ENCODE data around the gene MRFAP1L1.

The MRFAP1L1 gene

DNA sequence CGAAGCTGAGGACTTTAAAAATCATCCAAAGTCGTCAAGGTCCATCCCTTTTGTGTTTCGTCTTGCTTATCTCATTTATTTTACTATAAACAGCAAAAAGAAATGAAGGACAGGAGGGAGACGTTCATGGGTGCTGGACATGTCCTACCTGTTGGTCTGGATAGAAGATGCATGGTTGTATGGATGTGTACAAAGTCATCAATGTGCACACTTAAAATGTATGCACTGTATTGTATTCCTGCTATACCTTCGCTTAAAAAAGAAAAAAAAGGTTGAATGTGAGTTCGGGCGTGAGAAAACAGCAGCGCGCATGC, 6.0 kb upstream of the MRFAP1L1 start:
- no peak for DNase-seq

DNA sequence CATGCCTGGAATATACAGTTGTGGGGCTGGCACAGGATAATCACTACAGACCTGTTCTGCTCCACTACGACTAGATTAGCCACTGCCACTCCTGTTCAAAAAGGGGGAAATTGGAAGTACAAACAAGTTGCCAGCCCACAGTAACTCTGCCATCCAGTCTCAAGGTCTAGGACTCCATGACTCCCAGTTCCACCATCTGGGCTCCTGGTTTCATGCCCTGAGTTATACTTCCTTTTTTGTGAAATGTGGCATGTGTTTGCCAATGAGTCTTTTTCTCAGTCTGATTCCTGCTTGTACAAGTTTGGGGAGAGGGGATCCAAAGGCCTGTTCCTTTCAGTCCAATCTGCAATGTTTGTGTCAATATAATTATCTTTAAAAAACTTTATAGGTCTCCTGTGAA, 5.3 kb upstream of the MRFAP1L1 start:
- no peak for DNase-seq

DNA sequence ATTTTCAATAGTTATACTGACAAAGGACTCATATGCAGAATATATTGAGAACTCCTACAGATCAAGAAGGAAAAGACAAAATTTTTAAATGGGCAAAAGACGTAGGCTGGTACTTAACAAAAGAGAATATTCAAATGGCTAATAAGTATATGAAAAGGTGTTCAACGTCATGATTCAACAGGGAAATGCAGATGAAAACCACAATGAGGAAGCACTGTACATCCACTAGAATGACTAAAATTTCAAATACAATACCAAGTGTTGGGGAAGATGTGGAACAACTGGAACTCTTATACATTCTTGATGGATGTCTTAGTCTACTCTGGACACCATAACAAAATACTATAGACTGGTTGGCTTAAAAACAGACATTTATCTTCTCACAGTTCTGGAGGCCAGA, 1.3 kb upstream of the MRFAP1L1 start:
- DNase-seq: no peak

DNA sequence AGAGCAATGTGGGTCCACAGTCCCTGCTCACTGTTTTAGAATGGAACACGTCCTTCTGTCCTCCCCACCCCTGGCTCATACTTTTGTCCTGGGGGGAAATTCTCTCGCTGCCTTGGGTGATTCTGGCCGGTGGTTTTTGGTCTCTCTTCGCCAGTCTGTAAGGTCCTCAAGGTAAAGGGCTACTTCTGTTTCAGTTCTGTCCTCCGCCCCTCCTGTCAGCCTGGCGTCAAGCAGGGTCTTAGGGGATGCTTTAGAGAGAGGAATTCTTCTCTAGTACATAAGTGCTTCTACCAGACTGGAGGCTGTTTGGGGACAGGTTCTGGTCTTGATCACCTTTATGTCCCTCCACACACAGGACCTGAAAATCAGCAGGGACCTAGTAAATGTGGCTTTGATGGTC, 617 bp upstream of the MRFAP1L1 start:
- DNase-seq: no peak

DNA sequence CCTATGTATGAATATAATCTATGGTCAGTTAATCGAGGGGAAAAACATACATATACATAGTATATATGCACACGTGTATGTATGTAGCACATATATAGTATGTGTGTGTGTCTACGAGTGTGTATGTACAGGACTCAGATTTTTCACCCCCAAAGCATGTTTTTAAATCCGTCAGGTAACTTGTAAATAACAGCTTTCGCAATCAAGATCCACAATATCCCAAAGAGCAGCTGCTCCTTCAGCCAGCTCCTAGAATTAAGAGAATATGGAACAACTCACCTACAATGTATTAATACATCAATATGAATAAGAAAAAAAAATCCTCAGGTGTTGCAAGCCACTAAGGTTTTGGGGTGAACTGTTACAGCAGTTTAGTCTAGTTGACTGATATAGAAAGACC, 3.5 kb downstream of the MRFAP1L1 start:
- no peak for DNase-seq

DNA sequence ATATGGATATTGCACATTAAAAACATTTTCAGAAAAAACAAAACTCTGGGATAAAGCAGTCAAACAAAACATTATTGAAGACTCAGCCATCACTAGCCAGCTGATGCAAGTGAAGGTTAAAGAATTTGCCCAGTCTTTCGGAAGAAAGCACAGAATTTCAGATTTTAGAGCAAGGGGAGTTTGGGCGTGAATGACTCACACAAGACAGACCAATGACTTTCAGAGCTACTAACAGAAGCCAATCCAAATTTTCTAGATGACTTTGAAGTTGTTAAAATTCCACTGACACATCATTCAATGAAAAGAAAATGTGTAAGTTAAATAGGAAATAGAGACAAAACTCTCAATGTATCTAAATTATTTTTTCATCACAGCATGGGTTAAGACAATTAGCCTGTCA, 4.0 kb downstream of the MRFAP1L1 start:
- DNase-seq: no peak

DNA sequence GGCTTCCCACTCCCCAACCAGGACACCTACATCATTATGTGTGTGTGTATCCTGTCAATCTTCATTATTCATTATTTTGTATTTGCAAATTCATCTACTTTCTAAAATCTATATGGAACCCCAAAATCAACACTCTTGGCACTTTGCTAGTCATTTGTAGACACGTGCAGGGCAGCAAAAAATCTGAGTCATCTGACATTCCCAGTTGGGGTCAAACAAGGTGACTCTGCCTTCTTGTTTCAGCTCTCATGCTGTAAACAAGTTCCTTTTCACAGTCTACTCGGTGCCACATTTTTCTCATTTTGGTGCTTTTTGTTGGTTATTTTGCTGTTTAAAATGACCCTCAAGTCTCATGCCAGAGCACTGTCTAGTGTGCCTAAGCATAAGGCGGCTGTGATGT, 5.9 kb downstream of the MRFAP1L1 start:
- no peak for DNase-seq

DNA sequence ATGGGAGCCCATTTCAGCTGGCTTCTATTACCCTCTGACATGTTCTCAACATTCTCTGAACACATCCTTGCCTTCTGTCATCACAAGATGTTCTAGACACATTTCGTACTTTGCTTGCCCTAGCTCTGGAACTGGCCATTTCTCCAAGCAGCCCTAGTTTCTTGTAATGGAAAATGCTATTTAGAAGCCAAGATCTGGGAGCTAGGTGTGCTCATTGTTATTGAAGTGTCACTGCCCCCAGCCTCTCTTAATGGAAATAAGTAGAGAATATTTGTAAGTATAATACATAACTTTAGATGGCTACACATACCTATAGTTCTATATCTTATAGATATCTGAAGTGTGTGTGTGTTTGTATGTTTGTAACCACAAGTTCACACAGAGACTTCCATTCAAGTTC, 6.9 kb downstream of the MRFAP1L1 start:
- no peak for DNase-seq

DNA sequence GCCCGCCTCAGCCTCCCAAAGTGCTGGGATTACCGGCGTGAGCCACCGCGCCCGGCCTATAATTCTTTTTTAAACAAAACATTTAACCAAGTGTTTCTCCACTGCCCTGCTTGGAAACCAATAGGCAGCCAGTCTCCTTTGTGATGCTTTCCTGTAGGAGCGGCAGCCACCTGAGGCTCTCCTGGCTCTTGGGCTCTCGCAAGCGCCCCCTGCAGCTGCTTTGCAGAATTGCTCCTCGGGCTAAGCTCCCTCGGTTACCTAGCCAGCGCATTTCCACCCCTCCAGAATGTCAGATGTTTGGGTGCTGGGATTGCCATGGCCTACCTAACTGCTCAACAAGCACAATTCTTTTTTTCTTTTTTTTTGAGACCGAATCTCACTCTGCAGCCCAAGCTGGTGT, 8.3 kb downstream of the MRFAP1L1 start:
- no peak for DNase-seq

DNA sequence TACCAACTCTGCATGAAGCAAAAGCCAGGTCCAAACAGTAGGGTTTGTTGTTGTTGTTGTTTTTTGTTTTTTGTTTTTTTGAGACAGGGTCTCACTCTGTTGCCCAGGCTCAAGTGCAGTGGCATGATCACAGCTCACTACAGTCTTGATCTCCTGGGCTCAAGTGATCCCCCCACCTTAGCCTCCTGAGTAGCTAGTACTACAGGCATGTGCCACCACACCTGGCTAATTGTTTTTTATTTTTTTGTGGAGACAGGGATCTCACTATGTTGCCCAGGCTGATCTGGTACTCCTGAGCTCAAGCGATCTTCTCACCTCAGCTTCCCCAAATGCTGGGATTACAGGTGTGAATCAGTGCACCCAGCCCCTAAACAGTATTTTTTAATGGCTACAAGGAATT, 9.8 kb downstream of the MRFAP1L1 start:
- no peak for DNase-seq

DNA sequence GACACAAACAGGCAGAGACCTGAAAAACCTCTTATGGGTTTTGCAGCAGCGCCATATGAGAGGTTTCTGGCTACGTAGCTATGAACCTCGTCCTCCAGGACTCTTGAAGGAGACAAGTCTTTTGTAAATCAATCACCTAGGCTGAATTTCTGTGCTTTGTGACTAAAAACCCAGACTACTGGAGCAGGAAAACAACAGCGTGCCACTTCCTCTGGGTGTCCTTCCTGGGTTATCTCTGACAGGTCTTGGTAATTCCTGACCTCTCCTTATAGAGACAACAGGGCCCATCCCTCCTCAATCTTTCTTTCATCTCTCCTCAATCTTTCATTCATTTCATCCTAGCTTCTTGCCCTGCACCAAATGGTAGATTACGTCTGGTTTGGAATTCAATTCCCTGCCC, 10.3 kb downstream of the MRFAP1L1 start:
- no peak for DNase-seq

DNA sequence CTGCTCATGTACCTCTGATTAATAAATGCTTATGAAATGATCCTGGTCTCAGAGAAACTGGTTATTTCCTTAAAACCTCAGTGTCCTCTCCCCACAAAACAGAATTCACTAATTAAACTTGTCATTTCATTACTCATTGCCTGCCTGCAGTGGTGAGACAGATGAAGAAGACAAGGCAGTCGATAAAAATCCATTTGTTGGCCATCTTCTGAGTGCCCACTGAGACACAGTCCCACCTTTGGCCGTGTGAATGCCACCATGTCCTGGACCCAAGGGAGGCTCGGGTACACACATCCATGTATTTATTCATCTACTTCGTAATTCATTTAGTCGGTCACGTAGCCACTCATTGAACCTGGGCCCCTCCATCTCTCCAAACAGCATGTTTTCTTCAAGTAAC, 12.5 kb downstream of the MRFAP1L1 start:
- no peak for DNase-seq

DNA sequence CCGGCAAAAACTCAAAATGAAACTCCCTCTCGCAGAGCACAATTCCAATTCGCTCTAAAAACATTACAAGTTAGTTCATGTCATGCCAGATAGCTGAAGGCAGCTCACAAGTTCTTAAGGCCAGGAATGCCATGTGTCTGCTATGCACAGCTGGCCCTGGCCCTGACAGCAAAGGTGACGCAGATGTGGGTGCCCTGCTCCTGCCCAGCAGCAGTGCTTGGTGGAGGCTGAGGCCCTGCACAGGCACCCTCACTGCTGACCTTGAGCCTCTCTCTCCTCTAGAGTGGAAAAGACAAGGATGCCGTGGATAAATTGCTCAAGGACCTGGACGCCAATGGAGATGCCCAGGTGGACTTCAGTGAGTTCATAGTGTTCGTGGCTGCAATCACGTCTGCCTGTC, 13.1 kb downstream of the MRFAP1L1 start:
- DNase-seq: no peak

DNA sequence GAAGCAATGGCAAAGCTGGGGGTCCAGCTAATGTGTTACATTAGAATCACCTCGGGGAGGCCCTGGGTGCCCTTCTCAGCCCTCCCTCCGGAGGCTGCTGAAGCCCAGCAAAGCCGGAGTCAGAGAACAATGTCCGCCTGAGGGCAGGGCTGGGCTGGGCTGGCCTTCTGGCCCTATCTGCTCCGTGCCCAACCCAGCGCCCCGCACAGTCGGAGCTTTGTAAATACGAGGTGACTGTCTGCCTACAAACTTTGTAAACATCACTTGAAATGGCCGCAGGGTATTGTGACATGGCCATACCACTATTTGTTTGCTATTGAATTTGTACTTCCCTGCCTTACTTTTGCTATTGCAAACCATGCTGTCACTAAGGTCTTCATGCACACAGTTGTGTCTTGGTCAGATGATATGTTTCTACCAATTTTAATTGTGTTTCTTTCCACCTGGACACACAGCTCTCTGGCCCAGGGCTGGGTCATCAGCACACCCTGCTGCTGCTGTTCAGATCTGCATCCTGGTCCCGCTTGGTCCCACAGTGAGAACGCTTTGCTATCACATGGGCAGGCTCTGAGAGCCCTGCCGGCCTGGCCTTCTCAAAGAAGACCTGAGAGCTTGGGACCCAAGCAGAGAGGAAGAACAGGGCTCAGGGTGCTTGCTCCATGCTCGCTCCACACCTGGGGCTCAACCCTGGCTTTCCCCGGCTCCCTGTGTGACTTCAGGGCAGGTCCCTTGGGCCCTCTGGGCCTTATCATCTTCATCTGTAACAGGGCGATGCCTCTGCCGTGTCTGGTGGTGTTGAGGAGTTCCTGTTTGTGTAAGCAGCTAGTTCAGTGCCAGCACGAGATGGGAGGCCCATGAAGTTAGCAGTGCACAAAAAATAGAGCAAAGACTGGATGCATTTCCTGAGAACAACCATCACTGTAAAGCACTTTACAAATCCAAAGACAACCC, 13.7 kb downstream of the MRFAP1L1 start:
- DNase-seq: no peak

DNA sequence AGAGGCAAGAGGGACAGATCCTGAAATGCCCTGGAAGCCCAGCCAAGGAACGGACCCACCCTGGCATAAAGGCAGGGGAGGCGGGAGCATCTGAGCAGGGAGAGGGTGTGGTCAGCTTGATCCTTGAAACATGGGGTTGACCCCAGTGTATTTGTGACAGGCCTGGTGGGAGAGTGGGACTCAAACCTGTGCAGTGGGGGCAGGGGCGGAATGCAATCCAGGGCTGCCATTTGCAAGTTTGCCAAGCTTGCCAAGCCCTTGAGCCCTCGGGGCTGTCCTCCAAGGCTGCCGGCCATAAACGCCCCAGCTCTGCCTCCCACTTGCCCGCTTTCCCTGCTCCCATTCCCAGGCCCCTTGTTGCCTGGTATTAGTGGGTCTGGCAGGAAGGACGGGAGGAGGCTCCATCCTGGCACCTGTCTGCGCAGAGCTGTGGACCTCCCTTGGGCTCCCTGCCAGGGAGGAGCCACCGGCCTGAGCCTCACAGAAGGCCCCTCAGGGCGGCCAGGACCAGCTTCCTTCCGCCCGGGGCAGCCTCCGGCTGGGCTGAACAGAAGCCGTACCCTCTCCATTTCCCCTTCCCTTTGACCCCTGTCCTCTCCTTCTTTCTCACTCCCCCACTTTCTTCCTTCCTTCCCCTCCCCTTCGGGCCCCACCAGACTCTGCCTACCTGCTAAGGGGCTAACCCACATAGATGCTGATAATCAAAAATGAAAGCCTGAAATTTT, 15.3 kb downstream of the MRFAP1L1 start:
- DNase-seq: no peak

DNA sequence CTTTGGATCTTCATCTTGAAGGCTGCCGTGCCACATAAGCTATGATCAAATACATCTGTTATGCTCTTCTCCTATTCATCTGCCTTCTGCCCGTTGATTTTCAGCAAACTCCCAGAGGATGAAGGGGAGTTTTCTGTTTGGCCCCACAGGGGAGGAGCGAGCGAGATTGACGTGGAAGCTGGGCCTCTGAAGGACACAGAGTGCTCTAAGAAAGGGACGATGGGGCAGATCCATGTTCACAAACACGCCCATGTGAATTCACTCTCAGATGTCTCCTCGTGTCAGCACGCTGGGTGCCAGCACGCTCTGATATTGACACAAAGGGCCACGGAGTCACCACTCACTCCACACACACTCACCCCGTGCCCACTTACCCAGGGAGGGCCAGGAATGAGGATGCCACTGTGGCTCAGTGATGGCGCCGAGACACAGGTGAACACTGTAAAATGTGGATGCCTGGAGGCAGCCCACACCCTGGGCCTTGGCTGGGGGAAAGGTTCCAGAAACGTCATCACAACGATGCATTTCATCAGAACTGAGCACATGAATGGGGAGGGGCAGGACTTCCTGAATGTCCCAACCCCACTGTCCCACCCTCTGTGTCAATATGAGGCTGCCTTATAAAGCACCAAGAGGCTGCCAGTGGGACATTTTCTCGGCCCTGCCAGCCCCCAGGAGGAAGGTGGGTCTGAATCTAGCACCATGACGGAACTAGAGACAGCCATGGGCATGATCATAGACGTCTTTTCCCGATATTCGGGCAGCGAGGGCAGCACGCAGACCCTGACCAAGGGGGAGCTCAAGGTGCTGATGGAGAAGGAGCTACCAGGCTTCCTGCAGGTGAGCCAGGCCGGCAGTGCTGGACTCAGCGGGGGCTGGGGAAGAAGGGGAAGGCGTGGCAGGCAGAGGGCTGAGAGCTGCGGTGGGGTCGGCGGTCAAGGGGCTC, 16.2 kb downstream of the MRFAP1L1 start, which contains the start of gene S100P:
TSS of gene S100P (plus strand) at position 648 of the 946 bp plus-strand sequence. CDS start at position 703, 55 bp downstream.
- peak; percentile 17 for DNase-seq

DNA sequence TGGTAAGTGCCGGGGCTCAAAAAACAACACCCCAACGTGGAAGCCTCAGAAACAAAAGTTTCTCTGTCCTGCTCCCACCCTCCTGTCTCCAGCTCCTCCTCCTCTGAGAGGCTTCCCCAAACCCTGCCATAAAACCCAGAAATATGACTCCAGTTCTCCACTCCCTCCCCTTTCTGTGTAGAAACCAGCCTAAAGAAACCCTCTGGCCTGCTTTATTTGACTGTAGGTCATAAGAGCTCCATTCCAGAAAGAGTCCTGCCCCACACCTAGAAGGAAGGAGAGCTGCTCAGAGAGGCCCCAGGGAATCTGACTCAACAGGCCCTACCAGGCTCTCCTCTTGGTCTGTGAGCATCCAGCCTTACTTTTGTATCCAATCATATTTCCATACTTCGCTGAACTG, 16.9 kb downstream of the MRFAP1L1 start:
- peak; percentile 32 for DNase-seq

DNA sequence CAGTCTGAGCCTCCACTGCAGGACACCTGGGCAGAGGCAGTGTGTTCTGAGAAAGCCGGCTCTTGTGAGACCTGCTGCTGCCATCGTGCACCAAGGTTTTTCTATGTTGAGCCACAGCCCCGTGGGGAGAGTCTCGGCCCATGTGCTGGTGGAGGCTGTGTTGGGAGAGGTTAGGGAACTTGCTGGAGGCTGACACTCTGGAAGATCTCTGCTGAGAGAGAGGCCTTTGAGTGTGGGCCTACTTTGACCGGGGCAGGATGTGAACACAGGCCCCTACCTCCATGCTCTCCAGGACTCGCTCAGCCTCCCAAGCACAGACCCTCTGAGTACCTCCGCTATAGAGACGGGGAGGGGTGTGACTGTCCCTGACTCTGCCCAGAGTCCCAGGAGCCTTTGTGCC, 17.3 kb downstream of the MRFAP1L1 start:
- no peak for DNase-seq

DNA sequence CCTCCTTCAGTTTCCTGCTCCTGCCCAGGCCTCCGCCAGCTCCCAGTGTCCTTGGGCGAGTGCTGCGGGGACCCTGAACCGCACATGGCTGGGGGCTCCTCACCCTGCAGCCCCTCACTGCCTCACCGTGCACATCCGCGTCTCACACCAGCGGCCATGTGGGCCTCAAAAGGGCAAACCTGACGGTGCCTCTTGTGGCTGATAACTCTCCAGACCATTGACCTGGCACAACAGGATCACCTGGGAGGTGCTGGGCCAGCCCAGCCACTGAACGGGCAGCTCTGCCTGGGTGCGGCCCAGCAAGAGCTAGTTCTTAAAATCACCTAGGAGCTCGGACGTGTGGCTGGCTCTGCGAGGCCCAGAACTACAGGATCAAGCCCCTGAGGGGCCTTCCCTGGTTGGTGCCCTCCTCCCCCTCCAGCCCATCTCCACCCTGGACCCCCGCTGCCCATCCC, 20.1 kb downstream of the MRFAP1L1 start:
- no peak for DNase-seq

DNA sequence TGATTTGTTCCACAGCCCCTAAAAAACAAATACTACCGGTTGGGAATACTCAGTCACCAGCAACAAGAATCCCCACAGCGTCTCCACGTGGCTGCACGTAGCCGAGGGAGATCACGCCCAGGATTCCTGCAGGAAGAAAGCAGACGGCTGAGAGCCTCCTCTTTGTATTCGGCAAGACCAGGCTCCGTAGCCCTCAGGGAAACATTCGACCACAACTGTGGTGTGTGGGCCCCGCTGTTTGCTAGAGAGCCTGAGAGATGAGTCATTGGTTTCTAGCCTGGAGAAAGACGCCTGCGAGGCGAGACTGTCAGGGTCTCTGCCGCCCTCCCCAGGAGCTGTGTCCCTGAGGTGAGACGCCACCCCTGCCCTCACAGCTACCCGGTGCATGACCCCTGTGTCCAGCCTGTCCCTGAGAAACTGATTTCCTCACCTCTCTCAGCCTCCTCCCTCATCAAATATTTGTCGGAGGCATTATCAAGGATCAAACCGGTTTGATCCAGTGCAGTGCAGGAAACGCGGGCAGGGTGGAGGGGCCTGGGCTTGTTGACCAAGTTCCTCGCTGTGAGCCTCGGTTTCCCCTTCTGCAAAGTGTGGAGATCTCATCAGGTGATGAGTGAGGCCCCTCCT, 20.7 kb downstream of the MRFAP1L1 start:
- DNase-seq: peak; percentile 97

DNA sequence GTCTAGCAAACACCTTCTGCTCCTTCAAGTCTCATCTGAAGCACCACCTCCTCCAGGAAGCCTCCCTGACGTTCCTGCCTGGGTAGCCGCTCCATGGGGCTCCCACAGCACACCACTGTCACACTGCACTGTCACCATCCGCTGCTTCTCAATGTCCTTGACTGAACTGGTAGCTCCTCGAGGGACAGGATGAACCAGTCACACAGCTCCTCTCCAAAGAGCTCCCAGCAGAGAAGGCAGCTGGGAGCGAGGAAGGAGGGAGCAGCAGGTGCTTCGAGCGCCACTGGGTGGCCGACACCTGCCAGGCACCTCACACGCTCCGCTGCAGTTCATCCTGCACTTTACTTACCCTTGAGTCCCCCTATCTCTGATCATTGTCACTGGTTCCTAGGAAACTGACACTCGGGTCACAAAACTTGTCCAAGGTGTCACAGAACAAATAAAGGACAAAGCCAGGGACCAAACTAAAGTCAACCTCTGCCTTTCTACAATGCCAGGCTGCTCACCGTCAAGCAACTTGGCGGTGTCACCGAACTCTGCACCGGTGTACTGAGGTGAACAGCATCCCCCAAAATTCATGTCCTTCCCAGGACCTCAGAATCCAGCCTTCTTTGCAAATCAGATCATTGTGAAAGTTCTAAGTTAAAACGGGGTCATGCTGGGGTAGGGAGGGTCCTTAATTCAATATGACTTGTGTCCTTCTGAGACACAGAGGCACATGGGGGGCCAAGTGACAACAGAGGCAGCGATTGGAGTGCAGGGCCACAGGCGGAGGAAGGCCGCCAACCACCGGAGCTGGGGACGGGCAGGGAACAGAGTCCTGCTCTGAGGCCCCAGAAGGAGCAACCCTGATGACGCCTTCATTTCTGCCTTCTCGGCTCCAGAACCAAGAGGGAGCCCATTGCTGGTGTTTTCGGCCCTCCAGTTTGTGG, 21.5 kb downstream of the MRFAP1L1 start:
- DNase-seq: no peak
